AG04449 (cell line): ENCODE data around the gene ANKS1B.

ENCODE experiments used
- CTCF ChIA-PET: fragments of 350-600 bp; formaldehyde crosslinking; extraction: SDS; loops from one replicate; lab custom pipeline; 2021; ENCODE audit warnings: antibody characterized with exemption; lab: Yijun Ruan, JAX
- POLR2A ChIA-PET: fragments of 400-600, 350-600 bp; formaldehyde crosslinking; extraction: SDS; loops from one replicate; lab custom pipeline; 2020; ENCODE audit warnings: antibody characterized with exemption, inconsistent platforms; lab: Yijun Ruan, JAX
- DNase-seq: peaks from one replicate; pipeline ENCODE4 v3.0.0-alpha.2; 2010; ENCODE audit warnings: low read depth, low spot score
- H3K4me3 ChIP-seq: 2 replicates; pipeline ENCODE4 v1.5.1; 2011; ENCODE audit warnings: low read depth, mild to moderate bottlenecking, control low read depth, low read length
- CTCF ChIP-seq: IDR thresholded peaks from one replicate; pipeline ENCODE4 v1.5.1; 2011; ENCODE audit warnings: mild to moderate bottlenecking, moderate library complexity, low read length, control low read depth, inconsistent platforms; ENCODE audit not compliant: insufficient read depth; ENCODE audit errors: missing control alignments

ANKS1B gene

DNA sequence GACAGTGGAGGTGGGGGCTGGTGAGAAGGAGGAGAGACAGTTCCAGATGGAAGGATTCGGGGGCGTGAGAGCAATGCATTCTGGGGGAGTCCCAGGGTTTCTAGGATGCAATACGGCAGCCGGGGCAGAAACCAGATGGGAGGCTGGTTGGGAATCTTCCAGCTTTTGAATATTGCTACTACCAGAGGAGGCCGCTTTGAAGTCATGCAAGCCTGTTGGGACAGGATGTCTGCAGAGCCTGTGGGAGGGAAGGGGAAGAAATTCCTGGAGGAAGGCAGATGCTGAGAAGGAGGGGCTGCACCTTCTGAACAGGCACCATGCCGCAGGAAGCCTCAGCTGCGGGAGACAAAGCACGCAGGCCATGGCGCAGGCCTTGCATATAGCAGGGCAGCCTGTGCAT lies 1234.2 kb downstream of the ANKS1B start:
- no peak overlapping the region for H3K4me3 ChIP-seq
- no peak for DNase-seq
- CTCF ChIA-PET = interaction anchor here (1.1 kb wide), 1 partner anchor 10 kb away, joined by 4 read pairs; no protein-coding TSS in a partner anchor
- POLR2A ChIA-PET = no interaction called here
- TF ChIP-seq CTCF = no peak

DNA sequence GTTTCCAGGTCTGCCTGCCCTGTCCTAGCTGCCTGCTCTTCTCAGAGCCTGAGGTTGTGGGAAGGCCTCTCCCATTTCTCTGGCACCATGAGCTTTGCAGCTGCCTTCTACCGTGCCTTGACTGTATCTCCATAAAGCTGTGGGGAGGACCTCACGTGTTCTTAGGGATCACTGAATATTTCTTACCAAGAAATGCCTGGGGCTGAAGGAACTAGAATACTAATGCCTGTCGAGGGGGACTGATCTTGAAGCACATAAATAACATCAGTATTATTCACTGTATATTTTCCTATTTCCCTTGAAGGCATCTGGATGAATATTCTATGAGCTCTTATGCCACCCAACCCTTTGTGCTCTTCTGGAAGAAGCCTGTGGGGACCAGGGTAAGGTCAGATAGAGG lies 1236.3 kb downstream of the ANKS1B start:
- TF ChIP-seq CTCF = no peak
- POLR2A ChIA-PET = no interaction called here
- no peak overlapping the region for H3K4me3 ChIP-seq
- CTCF ChIA-PET = interaction anchor here (0.7 kb wide), 1 partner anchor 9 kb away, joined by 3 read pairs; no protein-coding TSS in a partner anchor
- DNase-seq = no peak

DNA sequence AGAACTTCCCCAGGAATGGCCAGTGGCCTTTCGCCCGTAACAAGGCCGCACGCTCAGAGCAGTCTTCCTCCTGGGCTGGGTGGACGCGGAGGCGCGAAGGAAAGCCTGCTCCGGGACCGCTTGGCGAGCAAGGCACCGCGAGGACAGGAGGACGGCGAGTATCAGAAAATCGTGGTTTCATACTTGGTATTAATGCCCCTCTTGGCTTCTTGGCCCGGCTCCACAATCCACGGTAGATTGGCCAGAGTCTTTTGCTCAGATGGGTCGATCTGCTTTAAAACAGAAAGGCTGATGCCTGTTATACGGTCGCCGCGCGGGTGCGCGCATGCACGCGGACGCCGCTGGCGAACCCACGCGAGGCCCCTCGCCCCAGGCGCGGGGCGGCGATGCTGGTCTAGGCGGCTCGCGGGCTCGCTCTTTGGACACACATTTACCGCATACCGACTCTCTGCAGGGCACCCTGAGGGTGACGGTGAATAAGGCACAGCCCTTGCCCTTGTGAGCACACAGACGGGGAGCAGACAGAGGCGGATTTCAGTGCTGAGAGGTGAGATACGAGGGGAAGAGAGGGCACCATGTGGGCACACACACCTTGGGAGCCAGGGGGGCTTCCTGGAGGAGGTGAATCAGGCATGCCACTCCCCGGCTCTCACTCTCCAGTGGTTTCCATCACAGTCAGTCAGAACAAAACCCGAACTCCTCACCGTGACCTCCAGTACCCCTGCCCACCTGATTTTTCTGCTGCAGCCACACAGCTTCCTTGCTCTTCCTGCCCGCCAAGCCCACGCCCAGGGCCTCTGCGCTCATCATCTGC lies 1239.0 kb downstream of the ANKS1B start:
- POLR2A ChIA-PET = no interaction called here
- CTCF ChIA-PET = no interaction called here
- no peak for TF ChIP-seq CTCF
- no peak for DNase-seq
- H3K4me3 ChIP-seq = peak overlapping the region; percentile 59

DNA sequence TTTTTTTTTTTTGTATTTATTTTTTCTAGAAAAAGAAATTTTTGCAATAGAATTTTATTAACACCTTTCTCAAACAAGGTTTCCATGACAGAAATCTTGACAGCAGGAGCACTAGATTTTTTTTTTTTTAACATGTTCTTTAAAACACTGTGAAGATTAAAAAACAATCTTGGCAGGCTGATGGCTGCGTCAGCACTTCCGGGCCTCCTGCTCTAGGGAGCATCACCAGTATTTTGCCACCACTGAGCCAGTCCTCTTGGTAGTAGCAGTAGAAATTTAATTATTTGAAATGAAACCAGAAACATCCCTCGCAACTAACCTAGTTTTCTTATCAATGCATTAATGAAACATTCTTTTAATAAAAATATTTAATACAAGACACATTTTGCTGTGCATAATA lies 1240.1 kb downstream of the ANKS1B start:
- ChIA-PET POLR2A (no interaction called here), CTCF (no interaction called here)
- TF ChIP-seq CTCF = no peak
- no peak for DNase-seq
- no peak overlapping the region for H3K4me3 ChIP-seq

DNA sequence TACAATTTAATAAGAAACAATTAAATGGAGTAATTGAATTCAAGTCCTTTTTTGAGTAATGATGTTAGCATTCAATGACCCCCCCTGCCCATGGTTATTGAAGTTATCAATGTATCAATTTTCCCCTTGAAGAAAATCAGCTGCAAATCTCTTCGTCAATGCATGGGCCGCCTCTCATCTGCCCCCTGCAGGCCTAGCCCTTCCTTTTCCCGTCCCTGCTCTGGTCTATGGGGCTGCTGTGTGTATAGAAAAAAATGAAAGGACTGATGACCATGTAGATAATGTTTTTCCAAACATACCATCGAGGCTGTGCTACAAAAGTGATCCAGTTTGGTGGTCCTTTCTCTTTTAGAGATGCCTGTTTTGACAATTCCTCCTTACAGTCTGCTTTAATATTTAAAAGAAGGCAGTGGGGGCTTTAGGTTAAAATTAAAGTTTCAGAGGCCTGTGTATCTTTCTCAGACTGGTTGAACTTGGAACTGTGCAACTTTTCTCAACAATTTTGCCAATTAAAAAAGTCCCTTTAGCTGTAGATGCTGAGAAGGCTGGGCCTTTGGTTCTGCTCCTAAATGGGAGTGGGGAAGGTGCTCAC lies 1241.3 kb downstream of the ANKS1B start:
- no peak for TF ChIP-seq CTCF
- H3K4me3 ChIP-seq = no peak overlapping the region
- CTCF ChIA-PET = no interaction called here
- no peak for DNase-seq
- POLR2A ChIA-PET = no interaction called here

DNA sequence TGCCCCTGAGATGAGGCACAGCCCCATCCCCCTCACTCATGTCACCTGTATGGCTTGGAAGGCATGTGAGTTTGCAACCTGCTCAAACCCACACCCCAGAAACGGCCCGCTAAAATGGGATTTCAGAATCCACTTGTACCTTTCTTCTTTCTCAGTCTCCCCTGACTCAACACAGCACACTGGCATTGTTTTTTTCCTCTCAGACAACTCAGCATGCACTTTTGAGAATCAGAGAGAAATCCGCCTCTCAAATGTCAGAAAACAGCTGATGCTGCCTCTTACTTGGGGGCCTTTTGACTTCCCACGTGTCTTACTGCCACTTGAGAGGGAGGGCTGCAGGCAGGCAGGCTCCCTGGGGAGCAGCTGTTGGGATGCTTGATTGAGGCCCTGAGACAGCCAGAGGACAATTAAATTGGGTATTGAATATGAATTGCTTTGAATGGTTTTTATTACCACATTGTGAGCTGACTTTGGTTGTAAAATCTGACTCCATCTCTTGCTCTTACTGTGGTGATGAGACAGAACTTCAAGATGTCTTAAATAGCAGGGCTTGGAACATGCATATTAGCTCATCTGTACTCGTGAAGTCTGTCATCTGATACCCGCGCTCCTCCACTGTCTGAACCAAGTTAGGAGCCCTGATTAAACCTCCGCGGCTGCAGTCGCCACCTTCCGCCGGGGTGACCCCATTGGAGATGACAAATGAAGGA lies 1243.0 kb downstream of the ANKS1B start:
- POLR2A ChIA-PET = no interaction called here
- CTCF ChIA-PET = interaction anchor here (0.9 to 2.0 kb wide), 7 partner anchors 8 to 257 kb away, joined by 3 to 4 read pairs (median 3); no protein-coding TSS in a partner anchor

More for the DNA sequence above, 1243.0 kb downstream of the ANKS1B start:
- H3K4me3 ChIP-seq = no peak overlapping the region
- no peak for TF ChIP-seq CTCF
- DNase-seq = no peak
